HCT116 (cell line): ENCODE results near the gene DOP1A. TPM values are rescaled to one million over a fixed set of nuclear protein-coding genes. Genes with fewer than 3 reads are reported as not detected.

Source experiments
- ATAC-seq: fragments of 200-7000 bp; cut with Tn5 transposase; 2 replicates; pipeline ENCODE4 v1.9.1; 2020; ENCODE audit warnings: mild to moderate bottlenecking, moderate library complexity
- BruUV-seq: library from RNA; stranded (reverse); fragments of 400-500 nt; replicated peaks from 2 replicates; lab custom pipeline; 2021; lab: Mats Ljungman, UMichigan
- CTCF ChIA-PET: fragments of 300-600 bp; sonication (Branson Sonifier 250); formaldehyde crosslinking; loops from one replicate; lab custom pipeline; 2021; ENCODE audit warnings: antibody characterized with exemption; lab: Charles Lee
- POLR2A ChIA-PET: fragments of 300-600, 350-600 bp; sonication (Branson Sonifier 250); formaldehyde crosslinking; loops from one replicate; lab custom pipeline; 2021; ENCODE audit warnings: antibody characterized with exemption; lab: Charles Lee
- RAD21 ChIA-PET, 2 experiments: fragments of 300-600 bp; sonication (Branson Sonifier 250); formaldehyde crosslinking; loops; one replicate each; lab custom pipeline; 2023; ENCODE audit warnings: low total read pairs in 2 of 2; ENCODE audit not compliant: uncharacterized antibody in 2 of 2, unreplicated experiment in 2 of 2, low non-redundant PET in 1 of 2; lab: Charles Lee
- DNase-seq: peaks from one replicate; pipeline ENCODE4 v3.0.0-alpha.2; 2010; ENCODE audit warnings: low read depth, low spot score
- H2AFZ ChIP-seq: fragments of 200-600 bp; shearing (Covaris generic), sonication (generic); 2 replicates; pipeline ENCODE4 v1.6.1; 2017; ENCODE audit warnings: low read depth, mixed run types, mixed read lengths, antibody characterized with exemption, low read length; ENCODE audit not compliant: poor library complexity, severe bottlenecking
- H3K27ac ChIP-seq: 2 replicates; pipeline ENCODE4 v1.5.1; 2012; ENCODE audit warnings: low read depth, low read length
- H3K27me3 ChIP-seq: fragments of 200-600 bp; sonication (generic); 2 replicates; pipeline ENCODE4 v1.6.1; 2016; ENCODE audit warnings: mixed run types, low read length, mixed read lengths; ENCODE audit not compliant: insufficient read depth
- H3K36me3 ChIP-seq, 2 experiments: fragments of 200-500 bp in 1 of 2; fragments of 200-600 bp in 1 of 2; sonication (Bioruptor generic) in 1 of 2; sonication (generic) in 1 of 2; 2 replicates each; pipeline versions ENCODE4 v1.5.1 to v1.6.1; 2014 to 2016; ENCODE audit warnings: low read length in 2 of 2, inconsistent platforms in 1 of 2, mixed read lengths in 1 of 2, mixed run types in 1 of 2; ENCODE audit not compliant: insufficient read depth in 2 of 2, control insufficient read depth in 1 of 2
- H3K4me1 ChIP-seq, 2 experiments: fragments of 200-600 bp in 1 of 2; sonication (generic) in 1 of 2; 2 replicates each; pipeline versions ENCODE4 v1.5.1 to v1.6.1; 2012 to 2017; ENCODE audit warnings: low read length in 2 of 2, inconsistent platforms in 1 of 2, mild to moderate bottlenecking in 1 of 2, mixed read lengths in 1 of 2, mixed run types in 1 of 2, moderate library complexity in 1 of 2; ENCODE audit not compliant: insufficient read depth in 2 of 2, control insufficient read depth in 1 of 2
- H3K4me2 ChIP-seq: fragments of 200-600 bp; sonication (generic); 2 replicates; pipeline ENCODE4 v1.6.1; 2017; ENCODE audit warnings: mixed run types, low read length, mixed read lengths
- H3K4me3 ChIP-seq, 2 experiments: fragments of 200-600 bp in 1 of 2; sonication (generic) in 1 of 2; replicated peaks in 1 of 2; 2 replicates each; pipeline ENCODE4 v1.5.1; 2011 to 2016; ENCODE audit warnings: low read length in 2 of 2, control low read depth in 1 of 2, low read depth in 1 of 2, mild to moderate bottlenecking in 1 of 2, mixed read lengths in 1 of 2, mixed run types in 1 of 2
- H3K79me2 ChIP-seq: fragments of 200-600 bp; sonication (generic); 2 replicates; pipeline ENCODE4 v1.6.1; 2017; ENCODE audit warnings: mild to moderate bottlenecking, mixed run types, low read length, moderate library complexity, mixed read lengths; ENCODE audit not compliant: insufficient read depth
- H3K9ac ChIP-seq: fragments of 200-600 bp; sonication (generic); 2 replicates; pipeline ENCODE4 v1.6.1; 2016; ENCODE audit warnings: low read length, mixed read lengths
- H3K9me2 ChIP-seq: fragments of 200-600 bp; sonication (generic), shearing (Covaris generic); 2 replicates; pipeline ENCODE4 v1.6.1; 2017; ENCODE audit warnings: mixed run types, mild to moderate bottlenecking, moderate library complexity; ENCODE audit not compliant: insufficient read depth
- H3K9me3 ChIP-seq, 2 experiments: fragments of 200-500 bp in 1 of 2; fragments of 200-600 bp in 1 of 2; sonication (Bioruptor generic) in 1 of 2; sonication (generic) in 1 of 2; 2 replicates each; pipeline ENCODE4 v1.6.1; 2014 to 2017; ENCODE audit warnings: low read length in 2 of 2, mixed read lengths in 2 of 2, inconsistent platforms in 1 of 2, low read depth in 1 of 2, mild to moderate bottlenecking in 1 of 2, mixed run types in 1 of 2, moderate library complexity in 1 of 2; ENCODE audit not compliant: control insufficient read depth in 1 of 2, insufficient read depth in 1 of 2
- H4K20me1 ChIP-seq: fragments of 200-600 bp; sonication (generic), shearing (Covaris generic); 2 replicates; pipeline ENCODE4 v1.6.1; 2017; ENCODE audit warnings: mixed run types, mild to moderate bottlenecking, moderate library complexity; ENCODE audit not compliant: insufficient read depth
- CBX3 ChIP-seq: IDR thresholded peaks from 2 replicates; pipeline ENCODE4 v1.6.1; 2012; ENCODE audit warnings: low read depth
- CEBPB ChIP-seq: IDR thresholded peaks from 2 replicates; pipeline ENCODE4 v1.6.1; 2012; ENCODE audit warnings: low read depth
- CTCF ChIP-seq, 3 experiments: fragments of 200-600 bp in 1 of 3; sonication (generic) in 1 of 3; IDR thresholded peaks in 2 of 3; conservative IDR thresholded peaks in 1 of 3; 2 replicates each; pipeline ENCODE4 v1.5.1; 2012 to 2017; ENCODE audit warnings: low read depth in 2 of 3, low read length in 2 of 3, antibody characterized with exemption in 1 of 3, borderline replicate concordance in 1 of 3, control low read depth in 1 of 3, mild to moderate bottlenecking in 1 of 3, mixed read lengths in 1 of 3, mixed run types in 1 of 3, moderate library complexity in 1 of 3; ENCODE audit not compliant: insufficient read depth in 1 of 3
- EGR1 ChIP-seq: IDR thresholded peaks from 2 replicates; pipeline ENCODE4 v1.6.1; 2012; ENCODE audit warnings: low read depth
- ELF1 ChIP-seq: IDR thresholded peaks from 2 replicates; pipeline ENCODE4 v1.6.1; 2012; ENCODE audit warnings: low read depth, borderline replicate concordance
- EZH2phosphoT487 ChIP-seq: fragments of 200-600 bp; IDR thresholded peaks from 2 replicates; pipeline ENCODE4 v1.6.1; 2018; ENCODE audit warnings: antibody characterized with exemption, borderline replicate concordance
- FOSL1 ChIP-seq: IDR thresholded peaks from 2 replicates; pipeline ENCODE4 v1.6.1; 2012; ENCODE audit warnings: low read depth
- JUND ChIP-seq: IDR thresholded peaks from 2 replicates; pipeline ENCODE4 v1.6.1; 2012
- POLR2A ChIP-seq: IDR thresholded peaks from 2 replicates; pipeline ENCODE4 v1.7.0; 2011; ENCODE audit warnings: borderline replicate concordance; ENCODE audit not compliant: insufficient read depth, insufficient read length; ENCODE audit errors: extremely low read depth
- POLR2AphosphoS5 ChIP-seq: IDR thresholded peaks from 2 replicates; pipeline ENCODE4 v1.6.1; 2011; ENCODE audit warnings: mild to moderate bottlenecking, low read depth, low read length, moderate library complexity
- RAD21 ChIP-seq: IDR thresholded peaks from 2 replicates; pipeline ENCODE4 v1.6.1; 2012; ENCODE audit warnings: low read depth, mild to moderate bottlenecking
- REST ChIP-seq: IDR thresholded peaks from 2 replicates; pipeline ENCODE4 v1.6.1; 2012; ENCODE audit warnings: low read depth
- SIN3A ChIP-seq: IDR thresholded peaks from 2 replicates; pipeline ENCODE4 v1.6.1; 2012; ENCODE audit warnings: low read depth
- SP1 ChIP-seq: IDR thresholded peaks from 2 replicates; pipeline ENCODE4 v1.6.1; 2012; ENCODE audit warnings: low read depth
- SRF ChIP-seq: IDR thresholded peaks from 2 replicates; pipeline ENCODE4 v1.6.1; 2012; ENCODE audit warnings: low read depth
- YY1 ChIP-seq: IDR thresholded peaks from 2 replicates; pipeline ENCODE4 v1.6.1; 2011; ENCODE audit warnings: low read length, low read depth, moderate library complexity, mild to moderate bottlenecking; ENCODE audit not compliant: insufficient replicate concordance; ENCODE audit errors: extremely low read depth
- ZBTB33 ChIP-seq: IDR thresholded peaks from 2 replicates; pipeline ENCODE4 v1.6.1; 2011; ENCODE audit warnings: mild to moderate bottlenecking, low read length, moderate library complexity; ENCODE audit not compliant: insufficient replicate concordance; ENCODE audit errors: extremely low read depth
- ZFX ChIP-seq: fragments of 450-650 bp; IDR thresholded peaks from 2 replicates; pipeline ENCODE4 v1.6.1; 2017
- intact Hi-C: fragments of 100-400 bp; cut with micrococcal nuclease; formaldehyde crosslinking; loops from 2 replicates; pipeline ENCODE4 v1.10.0; 2022
- total RNA-seq: library from RNA; stranded (reverse); gene quantifications from one replicate; pipeline ENCODE4 v1.2.1, GENCODE V29; 2021; ENCODE audit not compliant: unreplicated experiment

Gene DOP1A
- total RNA-seq, 1 experiment from 2014 or later: 7.1 TPM

- intact Hi-C loops: no loop called here
- DNase-seq: no peak
- Histone ChIP-seq H3K4me2 (no peak overlapping the region), H3K4me1 (no peaks in the 10 kb centered on the region), H2AFZ (no peak overlapping the region), H3K36me3 (no peaks in the 10 kb centered on the region), H3K9ac (no peak overlapping the region), H3K79me2 (no peaks in the 10 kb centered on the region), H3K9me3 (no peaks in the 10 kb centered on the region), H3K9me2 (no peaks in the 10 kb centered on the region), H3K4me3 (no peak overlapping the region), H3K27ac (no peak overlapping the region), H4K20me1 (no peaks in the 10 kb centered on the region), H3K27me3 (no peaks in the 10 kb centered on the region)
- POLR2A ChIA-PET: no interaction called here
- CTCF ChIA-PET: no interaction called here
- RAD21 ChIA-PET: no interaction called here
- TF ChIP-seq POLR2A (no peak), EGR1 (no peak), POLR2AphosphoS5 (no peak), EZH2phosphoT487 (no peak), ZFX (no peak), JUND (no peak), SRF (no peak), FOSL1 (no peak), CBX3 (no peak), SIN3A (no peak), YY1 (no peak), SP1 (no peak), CEBPB (no peak), ELF1 (no peak), RAD21 (no peak), REST (no peak), ZBTB33 (no peak), CTCF (IDR thresholded peaks at IDR 0.05 in 2 of 3, conservative IDR thresholded peaks at IDR 0.05 in 1 of 3; ENCODE audit: borderline replicate concordance in 1 of 3, insufficient read depth in 1 of 3, low read depth in 2 of 3, low read length in 2 of 3) (no peak)
- no peak for ATAC-seq
- no TSS peak for BruUV-seq
Measured at GRCh38 chr6:83138758-83139157, 71.3 kb downstream of the DOP1A start.
